HepG2 (cell line): ENCODE results near the gene EGR1. TPM values are rescaled to one million over a fixed set of nuclear protein-coding genes. Genes with fewer than 3 reads are reported as not detected.

Source experiments
- E2F5 ChIP-seq: sonication (generic); formaldehyde crosslinking; conservative IDR thresholded peaks from 2 replicates; pipeline ENCODE4 v1.4.0; 2020; ENCODE audit warnings: missing genetic modification reagents
- EP300 ChIP-seq, 3 experiments: sonication (generic) in 1 of 3; formaldehyde crosslinking in 1 of 3; IDR thresholded peaks; 2 replicates each; pipeline versions ENCODE4 v1.5.1 to v1.6.1; 2011 to 2020; ENCODE audit warnings: low read depth in 2 of 3, low read length in 2 of 3, borderline replicate concordance in 1 of 3, improper control_type of control experiment in 1 of 3, mild to moderate bottlenecking in 1 of 3, missing genetic modification reagents in 1 of 3, moderate library complexity in 1 of 3
- MXD3 ChIP-seq: IDR thresholded peaks from 2 replicates; pipeline ENCODE4 v1.6.1; 2016; ENCODE audit warnings: mild to moderate bottlenecking, missing biosample characterization, missing genetic modification reagents
- PRDM10 ChIP-seq: sonication (generic); formaldehyde crosslinking; IDR thresholded peaks from 2 replicates; pipeline ENCODE4 v1.4.0; 2020; ENCODE audit warnings: low read depth, missing genetic modification reagents
- ZBTB26 ChIP-seq: IDR thresholded peaks from 2 replicates; pipeline ENCODE4 v1.6.1; 2016; ENCODE audit warnings: missing compliant biosample characterization, missing genetic modification reagents, borderline replicate concordance
- ZBTB44 ChIP-seq: sonication (generic); formaldehyde crosslinking; IDR thresholded peaks from 2 replicates; pipeline ENCODE4 v1.4.0; 2020; ENCODE audit warnings: missing genetic modification reagents
- ZNF235 ChIP-seq: sonication (generic); formaldehyde crosslinking; IDR thresholded peaks from 2 replicates; pipeline ENCODE4 v1.8.1; 2023; ENCODE audit warnings: mild to moderate bottlenecking, missing genetic modification reagents, borderline replicate concordance
- ZNF253 ChIP-seq: sonication (generic); formaldehyde crosslinking; IDR thresholded peaks from 2 replicates; pipeline ENCODE4 v1.8.0; 2022; ENCODE audit warnings: mild to moderate bottlenecking, missing genetic modification reagents, borderline replicate concordance
- ZNF280B ChIP-seq: sonication (generic); formaldehyde crosslinking; IDR thresholded peaks from 2 replicates; pipeline ENCODE4 v1.5.0; 2020; ENCODE audit warnings: missing genetic modification reagents, mild to moderate bottlenecking, borderline replicate concordance
- ZNF335 ChIP-seq: sonication (generic); formaldehyde crosslinking; IDR thresholded peaks from 2 replicates; pipeline ENCODE4 v1.4.0; 2020; ENCODE audit warnings: missing genetic modification reagents
- ZNF567 ChIP-seq: sonication (generic); formaldehyde crosslinking; IDR thresholded peaks from 2 replicates; pipeline ENCODE4 v1.8.1; 2023; ENCODE audit warnings: mild to moderate bottlenecking, missing genetic modification reagents, borderline replicate concordance
- ZNF574 ChIP-seq: sonication (generic); formaldehyde crosslinking; IDR thresholded peaks from 2 replicates; pipeline ENCODE4 v1.4.0; 2020; ENCODE audit warnings: missing genetic modification reagents
- ZNF615 ChIP-seq: sonication (generic); formaldehyde crosslinking; IDR thresholded peaks from 2 replicates; pipeline ENCODE4 v1.5.0; 2020; ENCODE audit warnings: mild to moderate bottlenecking, missing genetic modification reagents, borderline replicate concordance
- polyA plus RNA-seq, 8 experiments: library from polyadenylated mRNA; depleted of rRNA in 3 of 8; stranded (reverse) in 7 of 8; unstranded in 1 of 8; fragments of >200 nt; fragmentation: Illumina TruSeq in 4 of 8; extraction: Trizol in 4 of 8; gene quantifications; 2 replicates each; pipeline versions ENCODE4 v1.2.1 to v1.2.3, GENCODE V29; 2011 to 2016; ENCODE audit warnings: low read depth in 4 of 8, missing spikeins in 1 of 8, mixed read lengths in 1 of 8; ENCODE audit not compliant: insufficient read depth in 1 of 8
- total RNA-seq, 5 experiments: library from RNA; depleted of rRNA; stranded (reverse); fragments of >200 nt; fragmentation: Illumina TruSeq; extraction: Trizol; gene quantifications; 2 replicates each; pipeline ENCODE4 v1.2.3, GENCODE V29; 2016; ENCODE audit warnings: low read depth in 1 of 5

EGR1 gene
- total and polyA plus RNA-seq, 2 of the 13 experiments (the other 11 are each of a cell fraction or from before 2014, with no cell fraction given): 4.1 to 4.5 TPM

GRCh38 chr5:138506370-138507306 lies 41.4 kb downstream of the EGR1 start (continued):
- TF ChIP-seq ZBTB26 (no peak), EP300 (IDR thresholded peaks at IDR 0.05; ENCODE audit: low read depth in 2 of 2, low read length in 2 of 2) (peak in 1 of 2 experiments; percentile 62; a peak in 2 of 4 replicates), EP300 (CRISPR knock-in tag; IDR thresholded peaks at IDR 0.05; ENCODE audit: borderline replicate concordance) (no peak), E2F5 (CRISPR knock-in tag) (no peak), MXD3 (no peak), ZNF253 (CRISPR knock-in tag) (no peak), ZNF567 (CRISPR knock-in tag) (no peak), ZBTB44 (CRISPR knock-in tag) (no peak), ZNF335 (CRISPR knock-in tag) (no peak), ZNF235 (CRISPR knock-in tag) (no peak), ZNF615 (CRISPR knock-in tag) (no peak), PRDM10 (CRISPR knock-in tag) (peak; percentile 94), ZNF280B (CRISPR knock-in tag) (no peak), ZNF574 (CRISPR knock-in tag) (no peak)
